Endothelial cell of umbilical vein (primary cell): Measurements from ENCODE around the gene CCR7. TPM values are rescaled to one million over a fixed set of nuclear protein-coding genes. Genes with fewer than 3 reads are reported as not detected.

Experiments used
- BruUV-seq: library from RNA; stranded (reverse); fragments of 400-500 nt; replicated peaks from 2 replicates; lab custom pipeline; 2021; lab: Mats Ljungman, UMichigan
- CTCF ChIA-PET: fragments of 300-600, 350-600 bp; sonication (Branson Sonifier 250); formaldehyde crosslinking; loops from one replicate; lab custom pipeline; 2021; ENCODE audit warnings: antibody characterized with exemption, inconsistent platforms; lab: Charles Lee
- POLR2A ChIA-PET: fragments of 300-600, 350-600 bp; sonication (Branson Sonifier 250); formaldehyde crosslinking; loops from one replicate; lab custom pipeline; 2021; ENCODE audit warnings: antibody characterized with exemption, inconsistent platforms; lab: Charles Lee
- DNase-seq: peaks from one replicate; pipeline ENCODE4 v3.0.0-alpha.2; 2011; ENCODE audit warnings: low read depth, low spot score
- FAIRE-seq: peaks from 2 replicates; lab custom pipeline; 2011; peaks lifted over from hg19 to GRCh38; lab: Jason Lieb, UNC
- H2AFZ ChIP-seq: 2 replicates; pipeline ENCODE4 v1.6.0; 2012; ENCODE audit warnings: low read depth, low read length, control low read depth, inconsistent platforms
- H3K27ac ChIP-seq: 2 replicates; pipeline ENCODE4 v1.5.1; 2011; ENCODE audit warnings: low read depth, mild to moderate bottlenecking, control low read depth, low read length, moderate library complexity; ENCODE audit not compliant: insufficient read depth
- H3K27me3 ChIP-seq, 2 experiments: 2 replicates each; pipeline versions ENCODE4 v1.6.0 to v1.6.1; 2011; ENCODE audit warnings: low read length in 2 of 2, mixed read lengths in 1 of 2; ENCODE audit not compliant: control insufficient read depth in 2 of 2, insufficient read depth in 2 of 2
- H3K36me3 ChIP-seq, 2 experiments: 2 replicates in 1 of 2; 3 replicates in 1 of 2; pipeline ENCODE4 v1.5.1; 2011; ENCODE audit warnings: low read length in 2 of 2, mild to moderate bottlenecking in 1 of 2, moderate library complexity in 1 of 2; ENCODE audit not compliant: control insufficient read depth in 2 of 2, insufficient read depth in 2 of 2; ENCODE audit errors: extremely low read depth in 1 of 2
- H3K4me1 ChIP-seq: 3 replicates; pipeline ENCODE4 v1.5.1; 2011; ENCODE audit warnings: mild to moderate bottlenecking, low read length; ENCODE audit not compliant: control insufficient read depth, insufficient read depth; ENCODE audit errors: extremely low read depth
- H3K4me2 ChIP-seq: 2 replicates; pipeline ENCODE4 v1.6.1; 2011; ENCODE audit warnings: low read length, control low read depth, mixed read lengths; ENCODE audit not compliant: insufficient read depth
- H3K4me3 ChIP-seq, 3 experiments: fragments of 200-600 bp in 1 of 3; sonication (generic), shearing (Covaris generic) in 1 of 3; replicated peaks in 1 of 3; 2 replicates each; pipeline ENCODE4 v1.5.1; 2011 to 2016; ENCODE audit warnings: control low read depth in 3 of 3, low read length in 3 of 3, mild to moderate bottlenecking in 2 of 3, inconsistent platforms in 1 of 3, low read depth in 1 of 3, moderate library complexity in 1 of 3; ENCODE audit not compliant: insufficient read depth in 1 of 3
- H3K79me2 ChIP-seq: 2 replicates; pipeline ENCODE4 v1.6.0; 2012; ENCODE audit warnings: low read length, inconsistent platforms; ENCODE audit not compliant: control insufficient read depth, insufficient read depth
- H3K9ac ChIP-seq: replicated peaks from 2 replicates; pipeline ENCODE3; 2011; ENCODE audit warnings: low read length, control low read depth; ENCODE audit not compliant: insufficient read depth; ENCODE audit errors: extremely low read depth
- H3K9me1 ChIP-seq: replicated peaks from 3 replicates; pipeline ENCODE4 v1.6.0; 2011; ENCODE audit warnings: mild to moderate bottlenecking, low read length; ENCODE audit not compliant: control insufficient read depth, insufficient read depth; ENCODE audit errors: extremely low read depth
- H3K9me3 ChIP-seq: replicated peaks from 2 replicates; pipeline ENCODE4 v1.5.1; 2012; ENCODE audit warnings: low read length, inconsistent platforms; ENCODE audit not compliant: control insufficient read depth, insufficient read depth
- H4K20me1 ChIP-seq: replicated peaks from 2 replicates; pipeline ENCODE3; 2011; ENCODE audit warnings: mild to moderate bottlenecking, low read length; ENCODE audit not compliant: control insufficient read depth, insufficient read depth; ENCODE audit errors: extremely low read depth
- CTCF ChIP-seq, 2 donors: IDR thresholded peaks; 1 replicate in 1 of 2; 2 replicates in 1 of 2; pipeline ENCODE4 v1.5.1; 2011; ENCODE audit warnings: low read length in 2 of 2, mild to moderate bottlenecking in 2 of 2, moderate library complexity in 2 of 2, control low read depth in 1 of 2, inconsistent platforms in 1 of 2, low read depth in 1 of 2; ENCODE audit not compliant: insufficient read depth in 1 of 2; ENCODE audit errors: extremely low read depth in 1 of 2
- EZH2 ChIP-seq: IDR thresholded peaks from 2 replicates; pipeline ENCODE4 v1.6.1; 2012; ENCODE audit warnings: borderline replicate concordance, low read depth, mild to moderate bottlenecking, moderate library complexity, low read length, inconsistent platforms; ENCODE audit not compliant: severe bottlenecking
- FOS ChIP-seq: IDR thresholded peaks from 2 replicates; pipeline ENCODE4 v1.6.1; 2011; ENCODE audit warnings: mild to moderate bottlenecking, low read length, moderate library complexity, borderline replicate concordance; ENCODE audit not compliant: insufficient read depth
- GATA2 ChIP-seq: IDR thresholded peaks from 2 replicates; pipeline ENCODE4 v1.7.0; 2011; ENCODE audit warnings: low read depth, mild to moderate bottlenecking, moderate library complexity, mixed read lengths, low read length; ENCODE audit not compliant: insufficient read length, insufficient read depth
- JUN ChIP-seq: IDR thresholded peaks from 2 replicates; pipeline ENCODE4 v1.6.1; 2011; ENCODE audit warnings: borderline replicate concordance, low read depth; ENCODE audit not compliant: insufficient read length, insufficient read depth
- MAX ChIP-seq: IDR thresholded peaks from 2 replicates; pipeline ENCODE4 v1.6.1; 2011; ENCODE audit not compliant: insufficient read depth, insufficient read length
- MYC ChIP-seq: IDR thresholded peaks from one replicate; pipeline ENCODE4 v1.6.1; 2011; ENCODE audit warnings: mild to moderate bottlenecking, low read depth, low read length
- POLR2A ChIP-seq: IDR thresholded peaks from 2 replicates; pipeline ENCODE4 v1.6.1; 2012; ENCODE audit warnings: low read depth, mild to moderate bottlenecking, control low read depth, low read length
- POLR2AphosphoS5 ChIP-seq: IDR thresholded peaks from 2 replicates; pipeline ENCODE4 v1.6.1; 2012; ENCODE audit warnings: low read depth, mild to moderate bottlenecking, control low read depth, low read length, moderate library complexity; ENCODE audit not compliant: insufficient read depth
- dilution Hi-C: fragments of 300-500 bp; cut with MboI; formaldehyde crosslinking; loops from one replicate; pipeline ENCODE4 v1.15.0; 2019; ENCODE audit warnings: low sequenced_read_pairs; ENCODE audit not compliant: extremely low pct_ligation_motif_present
- intact Hi-C: fragments of 100-400 bp; cut with micrococcal nuclease; formaldehyde crosslinking; loops from one replicate; pipeline ENCODE4 v1.10.0; 2022
- polyA plus RNA-seq, 4 experiments: library from polyadenylated mRNA; depleted of rRNA in 3 of 4; stranded (reverse) in 3 of 4; unstranded in 1 of 4; fragments of >200 nt; gene quantifications; 2 replicates each; pipeline versions ENCODE4 v1.2.1 to v1.2.3, GENCODE V29; 2011 to 2012; ENCODE audit warnings: missing spikeins in 1 of 4
- total RNA-seq: library from RNA; stranded (reverse); gene quantifications from 2 replicates; pipeline ENCODE4 v1.2.3, GENCODE V29; 2021

CCR7 gene
- total and polyA plus RNA-seq, 2 donors (not counting 3 experiments of a cell fraction or from before 2014, with no cell fraction given) = 0.18 TPM; not detected in 1

GRCh38 chr17:40598301-40598618 is 33.0 kb upstream of the CCR7 start:
- H3K9me1 ChIP-seq = no peaks in the 10 kb centered on the region
- no peaks in the 10 kb centered on the region for H3K4me1 ChIP-seq
- ChIA-PET CTCF (no interaction called here), POLR2A (no interaction called here)
- H3K36me3 ChIP-seq = no peaks in the 10 kb centered on the region
- no peaks in the 10 kb centered on the region for H4K20me1 ChIP-seq
- dilution Hi-C loops (no loop called here), intact Hi-C loops (no loop called here)
- H3K27ac ChIP-seq = no peak overlapping the region
- FAIRE-seq = no peak
- DNase-seq = no peak
- no peaks in the 10 kb centered on the region for H3K79me2 ChIP-seq
- TF ChIP-seq MAX (no peak), POLR2AphosphoS5 (no peak), JUN (no peak)
- H2AFZ ChIP-seq = no peak overlapping the region
- no peak overlapping the region for H3K4me2 ChIP-seq
- no peak overlapping the region for H3K9ac ChIP-seq
- no TSS peak for BruUV-seq
- no peaks in the 10 kb centered on the region for H3K9me3 ChIP-seq
- peaks cover 10 to 19% of the 10 kb centered on the region in 2 experiments for H3K27me3 ChIP-seq
- no peak overlapping the region for H3K4me3 ChIP-seq

- no peak overlapping the region for H3K4me2 ChIP-seq
- no TSS peak for BruUV-seq
- DNase-seq (no peak), FAIRE-seq (no peak)
- ChIA-PET CTCF (interaction anchor here (0.7 kb wide), 1 partner anchor 38 kb away, joined by 3 read pairs; no protein-coding TSS in a partner anchor), POLR2A (no interaction called here)
- H3K9me3 ChIP-seq = no peaks in the 10 kb centered on the region
- no peaks in the 10 kb centered on the region for H3K9me1 ChIP-seq
- TF ChIP-seq GATA2 = no peak
- no peak for TF ChIP-seq FOS
- no peak for TF ChIP-seq JUN
- no peak for TF ChIP-seq POLR2AphosphoS5
- TF ChIP-seq MYC = no peak
- TF ChIP-seq POLR2A = no peak
- TF ChIP-seq MAX = no peak
- no peak for TF ChIP-seq EZH2
- no peak for TF ChIP-seq CTCF (IDR thresholded peaks at IDR 0.05; ENCODE audit: extremely low read depth in 1 of 2, insufficient read depth in 1 of 2, low read depth in 1 of 2, low read length in 2 of 2)
- no peaks in the 10 kb centered on the region for H4K20me1 ChIP-seq
- H3K9ac ChIP-seq = no peak overlapping the region
- dilution Hi-C loops (no loop called here), intact Hi-C loops (no loop called here)
- no peaks in the 10 kb centered on the region for H3K79me2 ChIP-seq
- H3K4me1 ChIP-seq = no peaks in the 10 kb centered on the region
- H3K4me3 ChIP-seq = no peak overlapping the region
- no peaks in the 10 kb centered on the region for H3K36me3 ChIP-seq
- no peak overlapping the region for H3K27ac ChIP-seq
- no peak overlapping the region for H2AFZ ChIP-seq
- H3K27me3 ChIP-seq = peaks cover 12 to 19% of the 10 kb centered on the region in 2 experiments
These were observed 32.5 kb upstream of the CCR7 start for GRCh38 chr17:40597556-40598300.
